NT2/D1 (cell line): ENCODE data around the gene STAP2.

Source experiments
- DNase-seq: peaks from one replicate; pipeline ENCODE4 v3.0.0-alpha.2; 2011; ENCODE audit warnings: low read depth, low spot score
- H3K27me3 ChIP-seq: 2 replicates; pipeline ENCODE4 v1.6.0; 2011; ENCODE audit warnings: mild to moderate bottlenecking; ENCODE audit not compliant: insufficient read length, insufficient read depth
- H3K36me3 ChIP-seq: 2 replicates; pipeline ENCODE4 v1.6.1; 2011; ENCODE audit warnings: mild to moderate bottlenecking, low read length, mixed read lengths; ENCODE audit not compliant: insufficient read depth, insufficient read length
- H3K4me1 ChIP-seq: 2 replicates; pipeline ENCODE4 v1.5.1; 2011; ENCODE audit not compliant: insufficient read depth, insufficient read length
- H3K4me3 ChIP-seq: 2 replicates; pipeline ENCODE4 v1.5.1; 2011; ENCODE audit warnings: low read depth; ENCODE audit not compliant: insufficient read length
- H3K9ac ChIP-seq: 2 replicates; pipeline ENCODE4 v1.6.0; 2011; ENCODE audit warnings: low read depth; ENCODE audit not compliant: insufficient read length
- H3K9me3 ChIP-seq: 2 replicates; pipeline ENCODE4 v1.5.1; 2011; ENCODE audit warnings: mild to moderate bottlenecking, low read length; ENCODE audit not compliant: insufficient read depth
- SUZ12 ChIP-seq: IDR thresholded peaks from 2 replicates; pipeline ENCODE4 v1.6.1; 2011; ENCODE audit not compliant: insufficient read length, insufficient read depth; ENCODE audit errors: extremely low read depth
- YY1 ChIP-seq: IDR thresholded peaks from 2 replicates; pipeline ENCODE4 v1.6.1; 2011; ENCODE audit not compliant: insufficient read length, insufficient read depth
- ZNF274 ChIP-seq: IDR thresholded peaks from 2 replicates; pipeline ENCODE4 v1.6.1; 2011; ENCODE audit warnings: mild to moderate bottlenecking, low read depth, low read length

Gene STAP2

DNA sequence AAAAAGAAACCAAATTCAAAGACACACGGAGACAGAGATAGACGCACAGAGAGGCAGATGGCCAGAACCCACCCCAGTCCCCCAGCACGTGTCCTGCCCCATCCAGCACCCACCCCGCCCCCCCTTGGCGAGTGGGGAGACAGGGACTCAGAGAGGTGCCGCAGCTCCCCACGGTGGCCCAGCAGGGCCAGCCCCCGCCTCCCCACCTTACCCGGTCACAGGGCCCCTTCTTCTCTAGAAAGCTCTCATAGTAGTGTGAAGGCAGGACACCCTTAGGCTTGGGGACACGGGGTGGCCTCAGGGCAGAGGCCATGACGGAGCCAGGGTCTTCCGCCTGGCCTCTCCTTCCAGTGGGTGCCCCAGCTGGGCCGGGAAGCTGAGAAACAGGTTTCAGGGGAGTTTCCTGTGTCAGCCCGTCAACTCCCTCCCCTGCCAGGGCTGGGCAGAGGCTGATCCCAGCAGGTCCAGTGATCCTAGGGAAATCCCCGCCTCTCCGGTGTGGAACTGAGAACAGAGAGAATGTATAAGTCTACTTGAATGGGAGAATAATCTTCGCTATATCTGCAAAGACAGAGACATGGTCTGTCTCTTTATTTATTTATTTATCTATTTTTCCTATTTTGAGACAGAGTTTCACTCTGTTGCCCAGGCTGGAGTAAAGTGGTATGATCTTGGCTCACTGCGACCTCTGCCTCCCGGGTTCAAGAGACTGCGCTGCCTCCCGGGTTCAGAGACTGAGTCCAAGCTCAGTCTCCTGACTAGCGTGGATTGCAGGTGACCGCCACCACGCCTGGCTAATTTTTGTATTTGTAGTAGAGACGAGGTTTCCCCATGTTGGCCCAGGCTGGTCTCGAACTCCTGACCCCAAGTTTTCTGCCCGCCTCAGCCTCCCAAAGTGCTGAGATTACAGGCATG, at the start of gene STAP2:
Gene STAP2 (minus strand): TSS at position 387 of the 915 bp plus-strand sequence. CDS start 74 bp downstream, at position 313.
- Histone ChIP-seq H3K4me1 (peaks cover 7% of the 10 kb centered on the region), H3K27me3 (peaks cover 48% of the 10 kb centered on the region), H3K9ac (peak within 1 kb of the TSS; percentile 77), H3K36me3 (peaks cover 4% of the 10 kb centered on the region), H3K9me3 (no peaks in the 10 kb centered on the region), H3K4me3 (peak within 1 kb of the TSS; percentile 34)
- no peak for DNase-seq
- TF ChIP-seq ZNF274 (no peak), YY1 (no peak), SUZ12 (no peak)

DNA sequence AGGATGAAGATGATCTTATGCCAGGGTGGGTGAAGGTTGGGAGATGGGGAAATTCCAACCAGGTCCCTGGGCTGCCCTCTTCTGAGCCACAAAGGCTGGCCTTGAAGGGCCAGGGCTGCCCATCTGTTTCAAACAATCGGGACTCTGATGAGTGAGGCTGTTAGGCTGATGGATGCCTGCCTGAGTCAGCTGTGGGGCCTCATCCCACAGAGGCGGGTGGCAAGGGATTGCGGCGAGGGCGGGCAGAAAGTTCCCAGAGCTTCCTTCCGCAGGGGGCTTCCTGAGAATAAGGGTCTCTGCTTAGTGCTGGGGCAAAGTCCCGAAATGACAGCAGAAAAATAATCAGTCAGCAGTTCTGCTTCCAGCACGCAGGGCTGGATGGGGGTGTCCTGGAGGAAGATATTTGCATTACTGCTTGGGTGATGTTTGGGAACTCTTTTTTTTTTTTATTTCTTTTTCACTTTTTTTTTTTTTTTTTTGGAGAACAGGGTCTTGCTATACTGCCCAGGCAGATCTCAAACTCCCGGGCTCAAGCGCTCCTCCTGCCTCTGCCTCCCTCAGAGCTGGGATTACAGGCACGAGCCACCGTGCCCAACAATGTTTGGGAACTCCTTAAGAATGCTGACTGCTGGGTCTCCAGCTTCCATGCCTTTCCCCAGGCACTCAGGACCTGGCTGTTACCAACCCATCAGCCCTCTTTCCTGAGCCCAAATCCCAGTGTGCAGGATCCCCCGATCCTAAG, 47.6 kb upstream of the STAP2 start:
- H3K9me3 ChIP-seq: no peaks in the 10 kb centered on the region
- TF ChIP-seq ZNF274 (no peak), SUZ12 (no peak), YY1 (no peak)
- H3K36me3 ChIP-seq: peaks cover 63% of the 10 kb centered on the region
- peaks cover 21% of the 10 kb centered on the region for H3K27me3 ChIP-seq
- H3K9ac ChIP-seq: no peak overlapping the region
- peaks cover 31% of the 10 kb centered on the region for H3K4me1 ChIP-seq
- H3K4me3 ChIP-seq: no peak overlapping the region
- DNase-seq: no peak

DNA sequence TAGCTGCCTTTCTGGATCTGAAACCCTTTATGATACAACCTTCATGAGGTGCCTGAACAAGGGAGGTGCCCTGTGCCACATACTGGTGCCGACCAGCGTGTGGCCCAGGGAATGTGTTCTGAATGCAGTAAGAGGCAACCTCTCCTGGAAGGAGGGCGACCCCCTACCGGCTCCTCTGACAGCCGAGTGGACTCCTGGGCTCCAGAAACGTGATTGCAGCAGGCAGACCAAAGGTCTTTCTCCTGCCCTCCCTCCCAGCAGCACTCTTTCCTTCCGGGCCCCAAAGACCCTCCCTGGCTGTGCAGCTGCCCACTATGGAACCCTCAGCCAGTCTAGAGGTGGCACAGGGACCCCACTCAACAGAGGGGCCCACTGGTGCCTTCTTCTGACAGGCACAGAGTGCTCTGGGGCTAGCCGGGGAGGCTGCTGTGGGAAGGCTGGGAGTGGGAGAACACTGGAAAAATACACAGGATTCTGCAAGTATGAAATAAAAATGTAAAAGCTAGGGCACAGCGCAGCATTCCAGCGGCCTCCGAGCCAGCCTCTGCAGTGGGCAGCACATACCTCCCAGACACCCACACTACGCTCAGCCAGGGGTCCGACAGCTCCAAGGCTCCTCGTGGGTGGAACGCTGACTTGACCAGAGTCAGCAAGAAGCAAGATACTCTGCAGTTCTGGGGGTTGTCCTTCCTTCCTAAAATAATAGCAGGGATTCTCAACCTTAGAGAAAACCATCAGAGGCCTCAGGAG, 46.8 kb upstream of the STAP2 start:
- peaks cover 26% of the 10 kb centered on the region for H3K4me1 ChIP-seq
- peaks cover 17% of the 10 kb centered on the region for H3K27me3 ChIP-seq
- no peak overlapping the region for H3K9ac ChIP-seq
- H3K9me3 ChIP-seq: no peaks in the 10 kb centered on the region
- H3K36me3 ChIP-seq: peaks cover 64% of the 10 kb centered on the region
- no peak for TF ChIP-seq ZNF274
- TF ChIP-seq SUZ12: no peak
- TF ChIP-seq YY1: no peak
- no peak for DNase-seq
- H3K4me3 ChIP-seq: no peak overlapping the region

GRCh38 chr19:4380254-4380727, 41.7 kb upstream of the STAP2 start:
- Histone ChIP-seq H3K27me3 (no peaks in the 10 kb centered on the region), H3K9me3 (no peaks in the 10 kb centered on the region), H3K4me3 (no peak overlapping the region), H3K4me1 (peaks cover 24% of the 10 kb centered on the region), H3K36me3 (peaks cover 40% of the 10 kb centered on the region), H3K9ac (no peak overlapping the region)
- TF ChIP-seq YY1 (no peak), SUZ12 (no peak), ZNF274 (no peak)
- no peak for DNase-seq

GRCh38 chr19:4379383-4380253, 41.0 kb upstream of the STAP2 start:
- no peak for DNase-seq
- TF ChIP-seq SUZ12 (no peak), YY1 (no peak), ZNF274 (no peak)
- no peaks in the 10 kb centered on the region for H3K9me3 ChIP-seq
- no peak overlapping the region for H3K4me3 ChIP-seq
- no peaks in the 10 kb centered on the region for H3K27me3 ChIP-seq
- peaks cover 33% of the 10 kb centered on the region for H3K36me3 ChIP-seq
- no peak overlapping the region for H3K9ac ChIP-seq
- H3K4me1 ChIP-seq: peaks cover 31% of the 10 kb centered on the region

DNA sequence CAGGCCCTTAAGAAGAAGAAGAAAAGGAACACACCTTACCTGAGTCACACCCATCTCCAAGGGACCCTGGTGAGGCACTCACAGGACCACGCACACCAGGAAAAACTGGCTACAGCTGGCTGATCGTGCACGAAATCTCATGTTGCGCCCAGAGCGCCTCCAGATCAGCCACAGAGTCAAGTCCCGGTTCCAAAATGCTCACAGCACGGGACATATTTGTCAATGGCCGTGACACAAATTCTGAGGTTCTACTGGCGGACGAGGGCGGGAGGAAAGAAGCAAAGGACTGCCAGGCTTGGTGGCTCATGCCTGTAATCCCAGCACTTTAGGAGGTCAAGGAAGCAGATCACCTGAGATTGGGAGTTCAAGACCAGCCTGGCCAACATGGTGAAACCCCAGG, 40.3 kb upstream of the STAP2 start:
- Histone ChIP-seq H3K4me1 (peaks cover 38% of the 10 kb centered on the region), H3K36me3 (peaks cover 27% of the 10 kb centered on the region), H3K9ac (no peak overlapping the region), H3K27me3 (no peaks in the 10 kb centered on the region), H3K4me3 (no peak overlapping the region), H3K9me3 (no peaks in the 10 kb centered on the region)
- TF ChIP-seq YY1 (no peak), ZNF274 (no peak), SUZ12 (no peak)
- no peak for DNase-seq
